CD4-positive, alpha-beta T cell treated with Interleukin-21 for 1 hour (primary cell): Measurements from ENCODE around the gene BCL2.

Experiments used
- DNase-seq: peaks from one replicate; pipeline ENCODE4 v3.0.0-alpha.2; 2020

Gene BCL2

DNA sequence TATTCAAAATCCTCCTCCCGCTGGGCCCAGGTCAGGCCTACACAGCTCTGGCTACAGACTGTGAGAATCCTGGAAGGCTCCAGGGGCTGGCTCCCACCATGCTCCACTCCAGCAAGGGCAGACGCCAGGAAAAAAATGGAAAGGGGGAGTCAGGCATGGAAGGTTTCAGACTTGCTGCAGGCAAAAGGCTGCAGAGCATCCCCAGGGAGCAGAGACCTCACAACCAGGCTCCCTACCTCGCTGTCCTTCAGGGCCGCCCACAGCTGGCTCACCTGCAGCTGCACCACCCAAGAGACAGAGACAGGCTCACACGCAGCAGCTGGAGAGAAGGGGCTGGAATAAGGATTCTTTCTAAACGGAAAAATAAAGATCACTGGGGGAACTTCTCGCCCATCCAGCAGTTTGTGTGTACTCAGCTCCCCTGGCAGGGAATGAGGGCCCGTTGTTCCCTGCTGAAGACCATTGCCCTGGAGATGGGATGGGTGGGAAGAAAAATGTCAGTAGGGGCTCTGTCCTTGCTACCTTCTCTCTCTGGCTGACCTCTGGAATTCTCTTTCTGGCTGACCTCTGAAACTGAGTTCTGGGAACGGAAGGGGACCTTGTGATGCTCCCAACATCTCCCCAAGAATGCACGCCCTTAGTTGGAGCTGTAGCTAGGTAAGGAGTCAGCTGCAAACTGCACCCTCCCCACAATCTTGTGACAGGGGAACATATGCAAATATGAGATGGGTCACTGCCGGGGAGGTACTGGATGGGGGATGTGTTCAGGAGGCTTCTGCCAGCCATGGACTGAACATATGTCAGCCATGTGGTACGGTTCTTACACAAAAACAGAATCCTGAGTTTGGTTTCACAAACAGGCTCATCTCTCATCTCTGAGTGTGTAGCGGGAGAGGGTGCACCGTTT is 34.5 kb downstream of the BCL2 start:
- DNase-seq = no peak

- DNase-seq = no peak
These were observed 35.3 kb downstream of the BCL2 start for GRCh38 chr18:63284173-63284799.

DNA sequence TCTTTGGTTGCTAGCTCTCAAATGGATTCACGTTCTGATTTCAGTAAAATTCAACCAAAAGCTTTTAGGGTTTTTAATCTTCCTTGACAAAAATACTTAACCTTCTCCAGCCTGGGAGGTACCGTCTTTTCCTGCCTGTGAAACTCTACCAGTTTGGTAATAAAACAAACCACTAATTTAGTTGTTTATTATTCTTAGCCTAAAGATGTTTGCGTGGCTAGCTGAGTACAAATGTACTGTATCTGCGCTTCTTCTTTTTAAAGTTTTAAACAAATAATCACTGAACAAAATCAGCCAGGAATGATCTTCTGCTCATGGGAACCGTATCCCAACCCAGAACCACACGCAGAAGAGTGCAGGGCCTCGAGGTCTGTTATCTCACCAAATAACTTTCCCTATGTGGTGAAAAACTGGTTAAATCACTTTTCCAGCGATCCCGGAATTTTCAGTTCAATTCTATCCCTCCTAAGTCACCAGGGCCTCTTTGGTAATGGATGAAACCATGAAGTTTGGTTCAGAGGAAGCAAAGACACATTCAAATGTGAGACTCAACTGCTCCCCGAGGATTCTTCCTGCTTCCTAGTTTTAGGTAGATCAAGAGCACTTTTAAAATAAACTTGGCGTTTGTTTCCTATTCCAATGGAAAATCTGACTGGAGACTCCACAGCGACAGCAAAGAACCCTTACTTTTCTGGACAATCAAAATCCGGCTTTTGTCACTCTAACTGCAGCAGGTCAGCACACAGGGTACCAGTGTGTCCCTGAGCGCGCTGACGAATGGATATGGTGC is 36.1 kb downstream of the BCL2 start:
- no peak for DNase-seq

GRCh38 chr18:63282793-63283192 is 36.8 kb downstream of the BCL2 start:
- no peak for DNase-seq

GRCh38 chr18:63273222-63273927 is 46.2 kb downstream of the BCL2 start:
- no peak for DNase-seq

- no peak for DNase-seq
These were observed 46.9 kb downstream of the BCL2 start for GRCh38 chr18:63272638-63273037.

GRCh38 chr18:63271881-63272299 is 47.7 kb downstream of the BCL2 start:
- DNase-seq = no peak

GRCh38 chr18:63271148-63271547 is 48.4 kb downstream of the BCL2 start:
- no peak for DNase-seq

- DNase-seq = no peak
These were observed 51.4 kb downstream of the BCL2 start for GRCh38 chr18:63267975-63268721.

- DNase-seq = no peak
These were observed 52.4 kb downstream of the BCL2 start for GRCh38 chr18:63266888-63267790.

DNA sequence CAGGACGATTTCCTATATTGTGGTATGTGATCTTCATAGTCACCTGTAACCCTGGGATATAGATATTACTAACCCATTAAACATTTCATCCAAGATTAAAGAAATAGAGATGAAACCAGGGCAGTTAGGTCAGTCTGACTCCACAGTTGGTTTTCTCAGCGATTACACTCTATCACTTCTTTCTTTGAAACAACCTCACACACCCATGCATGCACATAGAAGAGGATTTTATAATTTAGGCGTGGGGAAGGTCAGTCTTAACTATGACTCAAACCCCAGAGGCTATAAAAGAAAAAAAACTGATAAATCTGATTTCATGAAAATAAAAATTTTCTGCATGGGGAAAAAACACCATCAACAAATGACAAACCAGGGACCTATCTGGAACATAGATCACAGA is 54.2 kb downstream of the BCL2 start:
- no peak for DNase-seq

- DNase-seq = no peak
These were observed 54.7 kb downstream of the BCL2 start for GRCh38 chr18:63264871-63265270.

- DNase-seq = no peak
These were observed 56.1 kb downstream of the BCL2 start for GRCh38 chr18:63263444-63263843.

- DNase-seq = no peak
These were observed 56.9 kb downstream of the BCL2 start for GRCh38 chr18:63262369-63263335.

- no peak for DNase-seq
These were observed 58.5 kb downstream of the BCL2 start for GRCh38 chr18:63261029-63261428.

DNA sequence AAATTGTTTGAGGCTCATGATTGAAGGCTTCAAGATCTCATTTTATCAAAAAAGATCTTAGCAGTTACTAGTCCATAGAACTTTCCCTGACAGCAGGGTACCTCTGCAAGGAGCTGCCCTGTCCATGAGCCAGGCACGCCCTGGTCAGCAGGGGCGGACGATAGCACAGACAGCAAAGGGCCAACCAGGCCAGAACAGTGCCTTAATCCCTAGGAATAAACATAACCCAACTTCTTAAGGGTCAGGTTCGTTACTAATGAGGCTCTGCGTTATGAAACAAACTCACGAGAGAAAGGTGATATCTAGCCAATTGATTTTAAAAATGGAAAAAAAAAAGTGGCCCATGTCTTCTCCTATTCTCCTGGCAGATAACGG is 59.2 kb downstream of the BCL2 start:
- no peak for DNase-seq

DNA sequence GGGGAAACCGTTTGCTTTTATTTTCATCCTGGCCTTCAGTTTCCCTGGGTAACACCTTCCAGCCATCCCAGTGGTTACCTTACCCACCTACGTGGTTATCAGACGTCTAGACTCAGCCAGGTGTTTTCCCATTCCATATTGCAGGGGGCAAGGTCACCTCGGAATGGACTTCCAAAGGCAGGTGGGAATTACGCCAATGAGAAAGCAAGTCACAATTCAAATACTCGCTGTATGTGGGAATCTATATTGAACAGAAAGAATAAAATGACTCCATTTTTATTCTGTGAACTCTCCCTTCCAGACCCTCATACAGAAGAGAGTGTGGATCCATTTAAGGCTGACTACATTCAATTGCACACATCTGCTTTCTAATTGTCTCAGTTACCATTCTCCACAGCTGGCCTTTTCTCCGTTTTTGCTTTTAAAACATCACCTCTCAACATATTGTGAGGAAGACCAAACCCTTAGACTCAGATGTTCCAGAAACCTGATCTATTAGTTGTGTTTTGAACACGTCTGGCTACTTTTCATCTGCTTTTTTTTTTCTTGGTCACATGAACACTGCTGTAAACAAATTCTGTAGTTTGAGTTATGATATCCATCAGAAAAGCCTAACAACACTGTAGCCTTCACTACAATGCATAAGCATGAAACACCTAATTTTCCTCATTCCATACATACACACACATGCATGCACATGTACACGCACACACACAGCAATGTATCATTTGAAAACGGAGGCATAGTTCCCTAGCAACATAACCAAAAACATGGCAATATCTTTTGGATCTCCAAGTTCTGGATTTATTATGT is 59.8 kb downstream of the BCL2 start:
- no peak for DNase-seq

DNA sequence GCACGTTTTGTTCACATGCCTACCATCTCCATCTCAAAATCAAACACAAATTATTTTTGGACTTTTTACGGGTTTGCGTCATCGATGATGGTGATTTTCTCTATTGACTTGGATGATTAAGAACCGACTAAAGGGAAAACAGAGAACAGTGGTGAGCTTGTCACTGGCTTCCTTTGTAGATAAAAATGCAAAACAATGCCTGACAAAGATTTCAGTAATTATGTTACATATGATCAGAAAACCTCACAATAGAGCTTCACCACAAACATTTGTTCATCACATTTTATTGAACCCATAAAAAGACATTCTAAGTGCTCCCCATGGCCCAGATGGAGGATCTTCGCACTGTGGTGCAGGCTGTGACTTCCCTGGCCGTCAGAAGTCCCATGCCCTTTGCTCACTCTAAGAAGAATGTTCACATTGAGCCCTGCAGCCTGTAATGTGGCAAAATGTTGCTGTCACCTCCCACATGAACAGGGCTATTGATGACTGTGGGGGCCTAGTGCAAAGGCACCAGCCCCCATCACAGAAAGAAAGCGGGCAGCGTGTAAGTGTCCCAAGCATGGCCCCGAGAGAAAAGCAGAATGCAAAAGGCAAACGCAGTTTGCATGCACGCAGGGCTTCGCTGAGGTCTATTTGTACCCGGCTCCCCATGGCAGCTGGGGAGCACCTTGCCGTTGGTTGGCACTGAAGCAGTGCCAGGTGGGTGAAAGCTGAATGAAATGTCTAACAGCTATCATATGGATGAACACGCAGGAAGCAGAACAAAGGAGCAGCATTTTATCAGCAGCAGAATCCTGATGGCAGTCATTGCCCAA is 60.6 kb downstream of the BCL2 start:
- DNase-seq = no peak
